Lower leg skin (tissue), 3 donors: Measurements from ENCODE around the gene VPS37B.

Source experiments
- CTCF ChIP-seq, 3 donors: fragments of 450-650 bp; IDR thresholded peaks; one replicate each; pipeline ENCODE4 v1.5.1; 2016; ENCODE audit warnings: antibody characterized with exemption in 3 of 3, mild to moderate bottlenecking in 3 of 3, moderate library complexity in 2 of 3
- POLR2A ChIP-seq, 2 donors: fragments of 450-650 bp; IDR thresholded peaks; one replicate each; pipeline ENCODE4 v1.6.1; 2016 to 2017; ENCODE audit warnings: antibody characterized with exemption in 2 of 2, mild to moderate bottlenecking in 1 of 2, moderate library complexity in 1 of 2

DNA sequence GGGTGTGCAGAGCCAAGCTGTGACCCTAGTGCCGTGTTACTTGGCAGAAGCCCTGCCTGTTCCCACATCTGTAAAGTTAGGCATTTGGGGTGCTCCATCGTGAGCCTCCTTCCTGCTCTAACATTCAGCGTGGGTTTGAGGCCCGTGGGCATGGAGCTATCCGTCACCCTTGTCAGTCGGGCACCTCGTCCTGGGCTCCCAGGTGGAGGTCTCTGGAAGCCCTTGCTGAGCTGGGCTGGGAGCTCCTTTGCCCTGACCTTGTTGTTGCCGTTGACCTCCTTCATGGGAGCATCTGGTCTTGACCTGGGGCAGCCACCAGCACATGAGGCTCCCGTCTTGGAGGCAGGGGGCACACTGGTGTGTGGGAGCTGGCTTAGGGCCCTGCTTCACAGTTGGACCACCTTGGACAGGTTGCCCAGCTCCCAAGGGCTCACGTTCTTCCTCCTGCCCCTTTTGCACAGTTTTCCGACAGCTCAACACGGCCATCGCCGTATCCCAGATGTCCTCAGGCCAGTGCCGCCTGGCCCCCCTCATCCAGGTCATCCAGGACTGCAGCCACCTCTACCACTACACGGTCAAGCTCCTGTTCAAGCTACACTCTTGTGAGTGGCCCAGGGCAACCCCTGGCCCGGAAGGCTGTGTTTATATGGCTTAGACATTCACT lies 42.2 kb downstream of the VPS37B start:
- no peak for TF ChIP-seq POLR2A (IDR thresholded peaks at IDR 0.05)
- TF ChIP-seq CTCF (IDR thresholded peaks at IDR 0.05) = no peak
